Inferior parietal cortex (tissue), 1 donor: Measurements from ENCODE around the gene MUC4.
"Not testable (repeated sequence)": the region's sequence is repeated elsewhere in the genome, so short reads cannot be mapped to it uniquely, and the experiment has no call there.

Experiments used
- DNase-seq: peaks from one replicate; pipeline ENCODE4 v3.0.0-alpha.2; 2016; ENCODE audit errors: extremely low spot score

MUC4 gene

GRCh38 chr3:195762611-195763010 lies 49.1 kb downstream of the MUC4 start:
- no peak for DNase-seq

GRCh38 chr3:195762249-195762585 lies 49.5 kb downstream of the MUC4 start:
- no peak for DNase-seq

DNA sequence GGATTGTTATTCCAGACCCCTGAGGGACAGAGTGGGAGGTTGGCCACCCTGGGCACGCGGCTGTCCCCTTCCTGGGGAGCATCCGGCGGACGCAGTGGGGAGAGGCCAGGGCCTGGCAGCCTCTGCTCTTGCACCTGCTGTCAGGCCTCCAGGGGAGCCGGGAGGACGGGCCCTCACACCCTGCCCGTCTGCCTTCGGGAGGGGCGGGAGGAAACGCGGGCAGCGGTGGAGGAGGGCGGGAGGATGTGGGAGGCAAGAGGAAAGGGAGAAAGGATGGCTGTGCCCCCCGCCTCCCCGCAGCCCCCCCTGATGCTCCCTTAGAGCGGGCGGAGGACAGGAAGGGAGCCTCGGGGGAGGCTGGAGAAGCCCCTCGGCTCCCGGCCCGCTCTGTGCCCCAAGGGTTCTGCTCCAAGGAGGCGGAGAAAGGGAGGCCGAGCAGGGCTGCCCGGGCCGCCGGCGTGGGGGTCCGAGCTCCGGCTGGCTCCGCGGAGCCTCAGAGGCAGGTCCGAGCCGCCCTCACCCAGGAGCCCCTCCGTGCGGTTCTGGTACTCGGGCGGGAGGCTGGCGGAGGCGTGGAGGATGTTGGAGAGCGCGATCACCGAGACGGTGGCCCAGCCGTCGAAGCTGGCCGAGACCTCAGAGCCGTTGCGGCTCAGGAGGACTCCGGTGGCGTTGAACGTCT lies 50.0 kb downstream of the MUC4 start:
- DNase-seq, result no peak

GRCh38 chr3:195761123-195761566 lies 50.6 kb downstream of the MUC4 start:
- DNase-seq, result no peak

- DNase-seq, result peak; percentile 8
Measured at GRCh38 chr3:195760345-195761122, 51.2 kb downstream of the MUC4 start.

DNA sequence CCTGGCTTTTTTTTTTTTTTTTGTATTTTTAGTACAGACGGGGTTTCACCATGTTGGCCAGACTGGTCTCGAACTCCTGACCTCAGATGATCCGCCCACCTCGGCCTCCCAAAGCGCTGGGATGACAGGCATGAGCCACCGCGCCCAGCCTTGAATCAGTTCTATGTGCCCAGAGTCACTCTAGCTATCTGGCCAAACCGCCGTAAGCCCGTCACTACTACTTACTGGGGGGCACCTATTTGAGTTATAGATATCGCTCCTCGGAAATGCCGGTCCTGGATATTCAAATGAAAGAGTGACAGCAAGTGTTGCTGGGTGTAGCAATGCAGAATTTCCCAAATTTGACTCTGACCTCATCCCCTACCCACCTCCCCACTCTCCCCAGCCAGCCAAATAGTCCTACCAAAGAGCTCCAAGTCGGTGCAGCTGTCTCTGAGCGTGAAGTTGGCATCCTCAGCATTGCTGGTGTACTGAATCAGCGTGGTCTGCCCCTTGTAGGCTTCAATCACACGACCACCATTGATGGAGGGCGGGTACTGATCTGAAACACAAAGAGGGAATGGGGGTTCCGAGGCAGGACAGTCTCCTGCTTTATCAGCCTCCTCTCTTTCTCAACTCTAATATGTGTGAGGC lies 52.9 kb downstream of the MUC4 start:
- no peak for DNase-seq

DNA sequence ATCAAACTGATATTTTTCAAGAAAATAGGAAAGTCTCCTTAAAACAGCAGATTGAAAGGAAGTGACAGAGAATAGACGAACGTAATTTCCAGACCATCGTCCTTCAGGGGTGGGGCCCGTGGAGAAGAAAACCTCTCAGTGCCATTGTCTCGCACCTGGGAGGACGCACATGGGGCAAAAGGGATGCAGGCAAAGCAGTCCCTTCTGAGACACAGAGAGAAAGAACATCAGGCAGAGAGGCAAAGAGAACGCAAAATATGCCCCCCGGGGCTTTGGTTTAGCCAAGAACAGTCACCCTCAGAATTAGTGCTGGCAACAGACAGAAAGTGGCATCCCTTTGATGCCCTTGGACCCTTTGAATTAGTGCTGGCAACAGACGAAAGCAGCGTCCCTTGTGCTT lies 53.9 kb downstream of the MUC4 start:
- DNase-seq, result no peak

- DNase-seq, result no peak
Measured at GRCh38 chr3:195757438-195757770, 54.3 kb downstream of the MUC4 start.

- DNase-seq, result no peak
Measured at GRCh38 chr3:195755791-195756676, 55.7 kb downstream of the MUC4 start.

DNA sequence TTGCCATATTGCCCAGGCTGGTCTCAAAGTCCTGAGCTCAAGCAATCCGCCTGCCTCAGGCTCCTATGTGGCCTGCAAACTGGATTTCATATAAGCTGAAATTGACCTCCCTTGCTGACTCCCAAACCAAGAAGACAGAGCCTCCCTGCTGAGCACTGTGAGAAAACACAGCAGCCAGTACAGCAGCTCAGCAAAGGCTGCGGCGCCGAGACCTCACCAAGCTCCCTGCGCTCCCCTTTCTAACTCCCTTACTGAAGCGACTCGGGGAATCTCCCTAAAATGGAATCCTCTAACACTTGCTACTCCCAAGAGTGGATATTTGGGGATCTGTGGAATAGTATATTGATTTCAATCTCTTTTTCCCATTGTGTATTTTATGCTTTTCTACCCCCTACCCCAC lies 56.3 kb downstream of the MUC4 start:
- DNase-seq, result no peak

DNA sequence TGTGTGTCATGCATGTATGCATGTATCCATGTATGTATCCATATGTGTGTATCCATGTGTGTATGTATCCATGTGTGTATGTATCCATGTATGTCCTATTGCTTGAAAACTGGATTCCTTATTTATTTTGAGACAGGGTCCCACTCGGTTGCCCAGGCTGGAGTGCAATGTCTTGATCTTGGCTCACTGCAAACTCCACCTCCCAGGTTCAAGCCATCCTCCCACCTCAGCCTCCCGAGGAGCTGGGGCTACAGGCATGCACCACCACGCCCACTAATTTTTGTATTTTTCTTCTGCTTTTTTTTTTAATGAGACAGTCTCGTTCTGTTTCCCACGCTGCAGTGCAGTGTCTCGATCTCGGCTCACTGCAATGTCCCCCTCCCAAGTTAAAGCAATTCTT lies 56.8 kb downstream of the MUC4 start:
- no peak for DNase-seq

DNA sequence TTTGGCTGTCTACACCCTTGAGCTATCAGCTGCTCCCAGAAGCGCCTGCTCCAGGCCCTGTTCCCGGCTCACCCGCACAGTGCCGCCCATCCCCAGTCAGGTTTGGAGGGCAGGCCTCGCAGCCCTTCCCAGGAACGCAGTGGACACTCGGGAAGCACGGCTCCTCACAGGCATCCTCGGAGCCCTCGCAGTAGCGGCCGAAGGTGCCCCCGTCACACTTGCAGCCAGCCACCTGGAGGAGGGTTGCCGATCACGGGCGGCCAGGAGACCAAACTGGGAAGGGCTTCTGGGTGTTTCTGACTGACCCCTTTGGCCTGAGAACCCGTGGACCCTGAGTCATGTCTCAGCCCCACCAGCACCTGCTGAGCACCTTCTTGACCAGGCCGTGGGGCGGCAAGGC lies 57.6 kb downstream of the MUC4 start:
- no peak for DNase-seq

DNA sequence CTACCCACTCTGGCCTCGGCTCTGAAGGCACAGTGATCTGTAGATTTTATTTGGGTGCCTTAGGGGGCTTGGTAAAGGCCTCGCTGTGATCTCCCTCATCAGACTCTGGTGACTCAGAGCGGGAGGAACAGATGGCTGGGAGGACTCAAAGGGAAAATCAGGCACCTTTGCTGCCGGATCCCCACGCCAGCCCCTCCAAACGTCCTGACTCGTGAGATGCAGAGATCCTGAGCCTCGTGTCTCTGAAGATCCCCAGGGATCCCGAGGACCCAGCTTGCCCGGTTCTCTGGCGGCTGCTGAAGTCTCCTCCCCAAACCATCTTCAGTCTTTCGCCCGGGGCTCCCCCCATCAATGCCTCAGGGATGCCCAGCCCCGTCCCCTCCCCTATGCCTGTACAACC lies 58.1 kb downstream of the MUC4 start:
- DNase-seq, result no peak

DNA sequence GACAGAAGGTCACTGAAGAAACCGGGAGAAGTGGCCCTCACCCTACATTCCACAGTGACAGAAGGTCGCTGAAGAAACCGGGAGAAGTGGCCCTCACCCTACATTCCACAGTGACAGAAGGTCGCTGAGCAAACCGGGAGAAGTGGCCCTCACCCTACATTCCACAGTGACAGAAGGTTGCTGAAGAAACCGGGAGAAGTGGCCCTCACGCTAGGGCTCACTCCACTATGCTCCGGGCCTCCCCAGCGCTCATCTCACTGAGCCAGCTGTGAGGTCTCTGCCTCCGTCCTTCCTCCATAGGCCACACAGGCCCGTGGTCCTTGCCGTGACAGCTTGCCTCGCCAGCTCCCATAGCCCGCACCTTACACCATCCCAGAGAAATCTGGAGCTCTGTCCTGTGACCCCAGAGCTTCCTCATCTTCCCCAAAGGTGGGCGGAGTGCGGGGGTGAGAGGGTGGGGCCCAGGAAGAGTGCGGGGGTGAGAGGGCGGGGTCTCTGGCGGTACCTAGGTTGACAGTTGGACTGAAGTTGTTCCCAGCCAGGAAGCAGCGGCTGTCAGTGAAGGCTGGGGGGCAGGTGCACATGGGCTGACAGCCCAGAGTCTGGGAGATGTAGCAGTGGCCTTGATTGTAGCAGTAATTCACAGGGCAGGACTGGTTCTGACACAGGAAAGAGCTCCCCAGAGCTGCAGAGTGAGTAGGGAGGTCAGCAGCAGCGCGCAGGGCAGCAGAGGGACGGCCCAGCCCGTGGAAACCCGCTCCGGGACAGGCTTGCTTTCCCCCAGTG lies 59.0 kb downstream of the MUC4 start:
- no peak for DNase-seq

DNA sequence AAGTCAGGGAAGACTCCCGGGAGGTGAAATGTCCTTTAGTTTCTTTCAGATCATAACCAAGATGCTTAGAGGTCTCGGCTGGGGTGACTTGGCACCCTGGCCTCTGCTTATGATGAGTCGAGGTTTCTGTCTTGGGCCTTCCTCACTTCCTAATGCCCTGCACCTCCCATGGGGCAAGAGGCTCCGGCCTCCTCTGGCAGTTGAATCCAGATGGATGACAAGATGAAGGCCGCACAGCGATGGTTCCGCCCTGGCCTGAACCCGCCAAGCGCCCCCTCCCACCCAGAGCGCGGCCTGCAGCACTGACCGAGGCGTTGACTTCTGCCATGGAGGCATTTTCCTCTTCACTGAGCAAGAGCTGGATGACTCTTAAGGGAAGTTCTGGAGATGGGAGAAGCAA lies 59.7 kb downstream of the MUC4 start:
- DNase-seq, result no peak

DNA sequence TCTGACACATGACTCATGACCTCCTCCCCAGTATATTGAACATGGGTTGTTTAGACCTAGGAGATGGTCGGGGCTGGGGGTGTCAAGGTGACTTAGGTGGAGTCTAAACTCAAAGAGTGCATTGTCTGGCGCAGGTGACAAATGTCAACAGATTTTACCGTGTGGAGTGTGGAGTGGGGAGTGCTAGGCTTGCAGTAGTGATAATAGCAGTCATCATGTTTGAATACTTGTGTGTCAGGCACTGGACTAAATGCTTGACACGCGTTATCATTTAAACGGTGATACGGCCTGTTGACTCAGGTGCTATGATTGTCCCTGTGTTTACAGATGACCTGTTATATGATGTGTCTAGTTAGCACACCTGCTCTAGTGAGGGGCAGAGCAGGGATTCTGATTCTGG lies 60.2 kb downstream of the MUC4 start:
- DNase-seq, result no peak

GRCh38 chr3:195750797-195751520 lies 60.8 kb downstream of the MUC4 start:
- no peak for DNase-seq

DNA sequence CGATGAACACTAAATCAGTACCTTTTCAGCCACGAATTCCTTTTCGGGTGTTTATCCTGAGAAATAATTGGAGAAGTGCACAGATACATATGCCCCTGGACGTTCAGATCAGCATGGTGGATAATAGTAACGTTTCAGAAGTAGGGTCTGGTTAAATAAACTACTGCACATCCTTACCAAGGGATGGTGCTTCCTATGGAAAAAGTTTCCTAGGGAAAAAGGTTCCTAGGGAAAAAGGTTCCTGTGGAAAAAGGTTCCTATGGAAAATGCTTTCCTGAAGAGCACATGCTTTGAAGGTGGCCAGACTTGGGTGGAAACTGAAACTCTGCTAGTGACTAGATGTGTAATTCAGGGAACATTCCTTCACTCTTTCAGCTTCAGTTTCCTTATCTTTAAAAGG lies 62.6 kb downstream of the MUC4 start:
- DNase-seq, result not testable (repeated sequence)

DNA sequence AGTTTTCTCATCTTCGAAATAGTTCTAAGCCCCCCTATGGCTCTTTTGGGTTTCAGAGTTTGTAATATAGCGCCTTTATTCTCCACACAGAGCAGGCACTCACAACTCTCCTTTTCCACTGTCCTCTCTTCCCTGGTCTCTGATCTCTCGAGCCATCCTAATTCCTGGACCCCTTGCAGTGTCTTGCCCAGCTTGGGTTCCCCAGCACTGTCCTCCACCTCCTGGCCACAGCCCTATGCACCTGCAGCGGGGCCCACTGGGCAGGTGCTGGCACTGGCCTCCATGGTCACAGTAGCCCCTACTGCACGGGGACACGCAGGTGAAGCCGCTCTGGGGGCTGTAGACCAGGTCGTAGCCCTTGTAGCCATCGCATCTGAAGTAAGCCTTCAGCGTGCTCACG lies 63.1 kb downstream of the MUC4 start:
- DNase-seq, result no peak

- DNase-seq, result no peak
Measured at GRCh38 chr3:195746751-195747150, 65.0 kb downstream of the MUC4 start.

GRCh38 chr3:195746346-195746745 lies 65.4 kb downstream of the MUC4 start:
- no peak for DNase-seq
